Lower leg skin (tissue), 3 donors: ENCODE measurements around the gene CDC42.

ENCODE experiments used
- POLR2A ChIP-seq, 2 donors: fragments of 450-650 bp; IDR thresholded peaks; one replicate each; pipeline ENCODE4 v1.6.1; 2016 to 2017; ENCODE audit warnings: antibody characterized with exemption in 2 of 2, mild to moderate bottlenecking in 1 of 2, moderate library complexity in 1 of 2
- TF ChIP-seq, protein P1 (sequence below), 3 donors: fragments of 450-650 bp; IDR thresholded peaks; one replicate each; pipeline ENCODE4 v1.5.1; 2016; ENCODE audit warnings: antibody characterized with exemption in 3 of 3, mild to moderate bottlenecking in 3 of 3, moderate library complexity in 2 of 3

DNA sequence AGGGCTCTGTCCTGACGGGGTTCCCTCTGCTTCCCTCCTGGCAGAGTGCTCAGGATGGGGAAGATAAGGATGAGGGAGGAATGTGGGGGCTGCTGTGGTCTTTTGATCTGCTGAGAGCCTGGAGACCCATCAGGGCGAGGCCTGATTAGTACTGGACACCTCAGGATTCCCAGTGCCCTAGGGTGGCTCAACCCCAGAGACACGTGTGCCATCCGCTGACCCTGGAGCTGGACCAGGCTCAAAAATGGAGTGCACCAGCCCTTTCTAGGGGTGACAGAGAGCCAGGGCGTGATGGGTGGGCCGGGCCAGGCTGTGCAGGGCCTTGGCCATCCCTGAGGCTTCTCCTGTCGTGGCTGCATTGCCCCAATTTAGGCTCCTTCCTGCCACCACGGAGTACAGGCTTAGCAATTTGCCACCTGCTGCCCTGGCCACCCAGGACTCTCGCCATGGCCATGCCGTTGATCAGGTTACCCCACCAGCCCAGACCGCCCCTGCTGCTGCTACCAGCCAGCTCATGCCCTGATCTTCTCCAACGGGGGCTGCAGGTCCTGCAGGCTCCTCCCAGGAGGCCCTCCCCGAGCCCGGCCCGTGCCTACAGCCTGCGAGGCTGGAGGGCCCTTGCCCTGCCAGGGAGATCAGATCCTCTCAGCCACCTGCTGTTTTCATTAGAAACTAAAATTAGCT lies 80.9 kb downstream of the CDC42 start:
- TF ChIP-seq, protein P1, sequence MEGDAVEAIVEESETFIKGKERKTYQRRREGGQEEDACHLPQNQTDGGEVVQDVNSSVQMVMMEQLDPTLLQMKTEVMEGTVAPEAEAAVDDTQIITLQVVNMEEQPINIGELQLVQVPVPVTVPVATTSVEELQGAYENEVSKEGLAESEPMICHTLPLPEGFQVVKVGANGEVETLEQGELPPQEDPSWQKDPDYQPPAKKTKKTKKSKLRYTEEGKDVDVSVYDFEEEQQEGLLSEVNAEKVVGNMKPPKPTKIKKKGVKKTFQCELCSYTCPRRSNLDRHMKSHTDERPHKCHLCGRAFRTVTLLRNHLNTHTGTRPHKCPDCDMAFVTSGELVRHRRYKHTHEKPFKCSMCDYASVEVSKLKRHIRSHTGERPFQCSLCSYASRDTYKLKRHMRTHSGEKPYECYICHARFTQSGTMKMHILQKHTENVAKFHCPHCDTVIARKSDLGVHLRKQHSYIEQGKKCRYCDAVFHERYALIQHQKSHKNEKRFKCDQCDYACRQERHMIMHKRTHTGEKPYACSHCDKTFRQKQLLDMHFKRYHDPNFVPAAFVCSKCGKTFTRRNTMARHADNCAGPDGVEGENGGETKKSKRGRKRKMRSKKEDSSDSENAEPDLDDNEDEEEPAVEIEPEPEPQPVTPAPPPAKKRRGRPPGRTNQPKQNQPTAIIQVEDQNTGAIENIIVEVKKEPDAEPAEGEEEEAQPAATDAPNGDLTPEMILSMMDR (IDR thresholded peaks at IDR 0.05): no peak
- no peak for TF ChIP-seq POLR2A (IDR thresholded peaks at IDR 0.05)
